Transverse colon (tissue), 4 donors: ENCODE results near the gene SMIM28. TPM values are rescaled to one million over a fixed set of nuclear protein-coding genes. Genes with fewer than 3 reads are reported as not detected.

Source experiments
- DNase-seq: peaks from one replicate; pipeline ENCODE4 v3.0.0-alpha.2; 2019
- H3K27ac ChIP-seq, 4 donors: fragments of 200-600 bp; sonication (generic); 2 replicates each; pipeline ENCODE4 v1.5.1; 2016 to 2018; ENCODE audit warnings: inconsistent platforms in 4 of 4
- H3K27me3 ChIP-seq: fragments of 200-600 bp; sonication (generic); 2 replicates; pipeline ENCODE4 v1.5.1; 2017; ENCODE audit warnings: inconsistent platforms
- H3K36me3 ChIP-seq, 4 donors: fragments of 200-600 bp; sonication (generic); 2 replicates each; pipeline ENCODE4 v1.5.1; 2017 to 2019; ENCODE audit warnings: inconsistent platforms in 4 of 4
- H3K4me1 ChIP-seq, 4 donors: fragments of 200-600 bp; sonication (generic); 2 replicates each; pipeline ENCODE4 v1.5.1; 2017 to 2020; ENCODE audit warnings: inconsistent platforms in 4 of 4
- H3K4me3 ChIP-seq, 4 donors: fragments of 200-600 bp; sonication (generic); 1 replicate in 1 of 4; 2 replicates in 3 of 4; pipeline versions ENCODE4 v1.5.1 to v1.6.1; 2017 to 2019; ENCODE audit warnings: inconsistent platforms in 4 of 4
- H3K9me3 ChIP-seq, 2 donors: fragments of 200-600 bp; sonication (generic); 2 replicates each; pipeline ENCODE4 v1.5.1; 2017 to 2019; ENCODE audit warnings: inconsistent platforms in 2 of 2
- CTCF ChIP-seq, 5 experiments: fragments of 200-600 bp in 3 of 5; fragments of 450-650 bp in 2 of 5; sonication (generic) in 3 of 5; IDR thresholded peaks; 1 replicate in 2 of 5; 2 replicates in 3 of 5; pipeline ENCODE4 v1.5.1; 2016 to 2017; ENCODE audit warnings: antibody characterized with exemption in 5 of 5, inconsistent platforms in 3 of 5, mild to moderate bottlenecking in 2 of 5, moderate library complexity in 1 of 5
- EP300 ChIP-seq: sonication (generic); formaldehyde crosslinking; IDR thresholded peaks from one replicate; pipeline ENCODE4 v1.6.1; 2017; ENCODE audit warnings: antibody characterized with exemption, low read depth
- POLR2A ChIP-seq: fragments of 450-650 bp; IDR thresholded peaks from one replicate; pipeline ENCODE4 v1.6.1; 2016; ENCODE audit warnings: antibody characterized with exemption, mild to moderate bottlenecking, moderate library complexity
- POLR2AphosphoS5 ChIP-seq, 3 donors: sonication (generic); formaldehyde crosslinking; IDR thresholded peaks; one replicate each; pipeline ENCODE4 v1.6.1; 2016; ENCODE audit warnings: antibody characterized with exemption in 3 of 3
- WGBS, 2 donors: methylation state at CpG; one replicate each; pipeline ENCODE4 v1.1.5; 2018; ENCODE audit warnings: low coverage in 1 of 2; 5-methylcytosine and 5-hydroxymethylcytosine counted together
- in situ Hi-C, 4 donors: fragments of 200-750 bp; cut with MboI; loops; one replicate each; pipeline versions ENCODE4 v1.15.0 to v1.15.1; 2017; ENCODE audit warnings: low sequenced_read_pairs in 3 of 4, low pct_ligation_motif_present in 1 of 4, low pct_unique_long_range_greater_than_20kb in 1 of 4
- intact Hi-C: fragments of 100-400 bp; cut with DNase I; formaldehyde crosslinking; loops from one replicate; pipeline ENCODE4 v1.15.1; 2023; ENCODE audit warnings: low total_unique reads
- total RNA-seq, 4 donors: library from RNA; depleted of rRNA; stranded (reverse); fragments of >200 nt; gene quantifications; one replicate each; pipeline ENCODE4 v1.1.0, GENCODE V29; 2016

The SMIM28 gene
- total RNA-seq, 4 donors from 2014 or later = 0.96 TPM; not detected in 3

- TF ChIP-seq EP300 (no peak), CTCF (IDR thresholded peaks at IDR 0.05) (no peak), POLR2A (no peak), POLR2AphosphoS5 (IDR thresholded peaks at IDR 0.05) (no peak)
- Histone ChIP-seq H3K4me3 (no peak overlapping the region), H3K4me1 (no peaks in the 10 kb centered on the region), H3K36me3 (no peaks in the 10 kb centered on the region), H3K9me3 (no peaks in the 10 kb centered on the region), H3K27ac (no peak overlapping the region), H3K27me3 (no peaks in the 10 kb centered on the region)
- in situ Hi-C loops (no loop called here), intact Hi-C loops (no loop called here)
- DNase-seq = no peak
- WGBS, 2 donors = 74 to 100% methylated on average over 1 to 2 of the region's 2 CpGs
These were observed 32.0 kb upstream of the SMIM28 start for GRCh38 chr6:138345565-138346285.

- intact Hi-C loops (no loop called here), in situ Hi-C loops (no loop called here)
- Histone ChIP-seq H3K4me1 (no peaks in the 10 kb centered on the region), H3K9me3 (no peaks in the 10 kb centered on the region), H3K4me3 (no peak overlapping the region), H3K27ac (no peak overlapping the region), H3K27me3 (no peaks in the 10 kb centered on the region), H3K36me3 (no peaks in the 10 kb centered on the region)
- 54 to 58% methylated on average over 2 of the region's 2 CpGs for WGBS, 2 donors
- DNase-seq = no peak
- TF ChIP-seq POLR2A (no peak), POLR2AphosphoS5 (IDR thresholded peaks at IDR 0.05) (no peak), CTCF (IDR thresholded peaks at IDR 0.05) (no peak), EP300 (no peak)
These were observed 31.2 kb upstream of the SMIM28 start for GRCh38 chr6:138346302-138347195.

- H3K9me3 ChIP-seq = no peaks in the 10 kb centered on the region
- no peaks in the 10 kb centered on the region for H3K4me1 ChIP-seq
- WGBS, 2 donors = 54 to 100% methylated on average over 1 to 2 of the region's 2 CpGs
- no peaks in the 10 kb centered on the region for H3K36me3 ChIP-seq
- TF ChIP-seq EP300 = no peak
- no peak for TF ChIP-seq CTCF (IDR thresholded peaks at IDR 0.05)
- intact Hi-C loops (no loop called here), in situ Hi-C loops (no loop called here)
- no peaks in the 10 kb centered on the region for H3K27me3 ChIP-seq
- H3K4me3 ChIP-seq = no peak overlapping the region
- DNase-seq = no peak
- H3K27ac ChIP-seq = no peak overlapping the region
These were observed 29.8 kb upstream of the SMIM28 start for GRCh38 chr6:138347864-138348263.

GRCh38 chr6:138349891-138350290, 27.8 kb upstream of the SMIM28 start:
- no peak overlapping the region for H3K27ac ChIP-seq
- WGBS, 2 donors = 72 to 87% methylated on average over 2 to 3 of the region's 3 CpGs
- H3K4me1 ChIP-seq = no peaks in the 10 kb centered on the region
- no peaks in the 10 kb centered on the region for H3K27me3 ChIP-seq
- no peaks in the 10 kb centered on the region for H3K36me3 ChIP-seq
- DNase-seq = no peak
- H3K9me3 ChIP-seq = no peaks in the 10 kb centered on the region
- intact Hi-C loops = no loop called here
- in situ Hi-C loops = no loop called here
- no peak overlapping the region for H3K4me3 ChIP-seq
- TF ChIP-seq POLR2A = no peak
- no peak for TF ChIP-seq CTCF (IDR thresholded peaks at IDR 0.05)
- TF ChIP-seq EP300 = no peak
- TF ChIP-seq POLR2AphosphoS5 (IDR thresholded peaks at IDR 0.05) = no peak
